ENCODE data around the gene ZRANB2. TPM values are rescaled to one million over a fixed set of nuclear protein-coding genes. Genes with fewer than 3 reads are reported as not detected.

ZRANB2 gene
- total RNA-seq, 1 experiment from 2014 or later: 103 TPM

DNA sequence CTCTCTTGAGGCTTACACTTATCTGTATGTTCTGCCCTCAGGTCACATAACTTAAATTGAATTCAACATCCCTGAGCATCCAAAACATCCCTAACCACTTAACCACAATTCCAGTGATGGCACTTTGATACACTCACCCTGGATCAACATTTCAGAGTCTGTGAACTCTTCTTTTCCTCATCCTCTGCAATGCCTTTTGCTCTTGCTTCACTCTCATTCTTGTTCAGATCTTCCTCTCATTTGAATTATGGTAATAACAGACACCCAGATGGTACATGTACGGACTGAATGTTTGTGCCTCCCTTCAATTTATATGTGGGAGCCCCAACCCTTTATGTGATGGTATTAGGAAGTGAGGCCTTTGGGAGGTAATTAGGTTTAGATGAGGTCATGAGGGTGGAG lies 66.7 kb downstream of the ZRANB2 start:
- Histone ChIP-seq H3T11ph (ENCODE audit: low read length) (no peak overlapping the region), H3K14ac (ENCODE audit: insufficient read depth, low read length) (no peak overlapping the region), H3K18ac (ENCODE audit: insufficient read length, low read depth, low read length) (no peak overlapping the region), H3K4ac (ENCODE audit: low read depth, low read length) (no peak overlapping the region), H2AFZ (ENCODE audit: low read length) (no peak overlapping the region), H3K27me3 (ENCODE audit: insufficient read depth, low read length) (no peaks in the 10 kb centered on the region), H3K9me3 (ENCODE audit: control insufficient read depth, low read depth, low read length) (no peaks in the 10 kb centered on the region), H2AK5ac (ENCODE audit: insufficient read length, low read length) (no peak overlapping the region), H3K27ac (ENCODE audit: insufficient read length, low read depth, low read length) (no peak overlapping the region), H3K9ac (ENCODE audit: extremely low read depth, insufficient read length, low read length) (no peak overlapping the region), H4K5ac (ENCODE audit: insufficient read length, low read depth, low read length) (no peak overlapping the region), H4K8ac (replicated peaks; ENCODE audit: insufficient read length, low read depth, low read length) (no peak overlapping the region), H2BK5ac (ENCODE audit: insufficient read length, low read length) (no peak overlapping the region), H3K4me2 (ENCODE audit: insufficient read depth, insufficient read length, low read length) (no peak overlapping the region), H3K23ac (ENCODE audit: insufficient read length, low read depth, low read length) (no peak overlapping the region), H4K91ac (ENCODE audit: insufficient read length, low read depth, low read length) (no peak overlapping the region), H2BK12ac (ENCODE audit: insufficient read length, low read depth, low read length) (no peak overlapping the region), H4K20me1 (ENCODE audit: control insufficient read depth, insufficient read depth, insufficient read length) (no peaks in the 10 kb centered on the region), H2BK15ac (ENCODE audit: low read depth, low read length) (no peak overlapping the region), H3K56ac (ENCODE audit: insufficient read length, low read depth, low read length) (no peak overlapping the region), H3K79me2 (ENCODE audit: insufficient read depth, low read length) (no peaks in the 10 kb centered on the region), H3K4me1 (ENCODE audit: insufficient read depth, low read length) (no peaks in the 10 kb centered on the region), H2BK20ac (ENCODE audit: low read depth, low read length, poor library complexity, severe bottlenecking) (no peak overlapping the region), H3K79me1 (ENCODE audit: insufficient read depth, low read depth, low read length, poor library complexity, severe bottlenecking) (no peaks in the 10 kb centered on the region), H3K23me2 (ENCODE audit: insufficient read length, low read depth, low read length, poor library complexity, severe bottlenecking) (no peaks in the 10 kb centered on the region), H2BK120ac (ENCODE audit: low read depth, low read length, poor library complexity, severe bottlenecking) (no peak overlapping the region)
- no peak overlapping the region for H3K27ac Mint-ChIP-seq
- no peaks in the 10 kb centered on the region for H3K4me1 Mint-ChIP-seq
- H3K36me3 Mint-ChIP-seq (ENCODE audit: insufficient read depth in 1 of 3, low read depth in 3 of 3): no peaks in the 10 kb centered on the region
- TF ChIP-seq, protein P1, sequence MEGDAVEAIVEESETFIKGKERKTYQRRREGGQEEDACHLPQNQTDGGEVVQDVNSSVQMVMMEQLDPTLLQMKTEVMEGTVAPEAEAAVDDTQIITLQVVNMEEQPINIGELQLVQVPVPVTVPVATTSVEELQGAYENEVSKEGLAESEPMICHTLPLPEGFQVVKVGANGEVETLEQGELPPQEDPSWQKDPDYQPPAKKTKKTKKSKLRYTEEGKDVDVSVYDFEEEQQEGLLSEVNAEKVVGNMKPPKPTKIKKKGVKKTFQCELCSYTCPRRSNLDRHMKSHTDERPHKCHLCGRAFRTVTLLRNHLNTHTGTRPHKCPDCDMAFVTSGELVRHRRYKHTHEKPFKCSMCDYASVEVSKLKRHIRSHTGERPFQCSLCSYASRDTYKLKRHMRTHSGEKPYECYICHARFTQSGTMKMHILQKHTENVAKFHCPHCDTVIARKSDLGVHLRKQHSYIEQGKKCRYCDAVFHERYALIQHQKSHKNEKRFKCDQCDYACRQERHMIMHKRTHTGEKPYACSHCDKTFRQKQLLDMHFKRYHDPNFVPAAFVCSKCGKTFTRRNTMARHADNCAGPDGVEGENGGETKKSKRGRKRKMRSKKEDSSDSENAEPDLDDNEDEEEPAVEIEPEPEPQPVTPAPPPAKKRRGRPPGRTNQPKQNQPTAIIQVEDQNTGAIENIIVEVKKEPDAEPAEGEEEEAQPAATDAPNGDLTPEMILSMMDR (conservative IDR thresholded peaks at IDR 0.05): no peak
- no CpG with 5 or more reads among the region's 1 CpG for WGBS (ENCODE audit: extremely low coverage, insufficient read length, low lambda C conversion rate)
- H3K4me3 Mint-ChIP-seq: no peak overlapping the region
- DNase-seq: no peak
- H3K9me3 Mint-ChIP-seq: no peaks in the 10 kb centered on the region
- no peaks in the 10 kb centered on the region for H3K27me3 Mint-ChIP-seq (ENCODE audit: low read depth)

Small RNA genes within 50 kb of the gene (microRNA-seq; reads per million reads assigned to microRNA genes)
- gene MIR186 (ENCODE audit: borderline microRNAs expressed): 31.6 reads per million, percentile 61 among the genes with 10 or more reads in this experiment

Other genes starting within 250 kb of the ZRANB2 start
- gene PTGER3, start 33.2 kb downstream of the ZRANB2 start, total RNA-seq (2021): 0.26 TPM in 2 replicates